ENCODE measurements around the gene PDCL2. TPM values are rescaled to one million over a fixed set of nuclear protein-coding genes. Genes with fewer than 3 reads are reported as not detected.

The PDCL2 gene
- total and polyA plus RNA-seq, 9 of the 15 experiments (the other 6 are each of a cell fraction or from before 2014, with no cell fraction given) = 0.62 to 2.5 (median 1.2) TPM

DNA sequence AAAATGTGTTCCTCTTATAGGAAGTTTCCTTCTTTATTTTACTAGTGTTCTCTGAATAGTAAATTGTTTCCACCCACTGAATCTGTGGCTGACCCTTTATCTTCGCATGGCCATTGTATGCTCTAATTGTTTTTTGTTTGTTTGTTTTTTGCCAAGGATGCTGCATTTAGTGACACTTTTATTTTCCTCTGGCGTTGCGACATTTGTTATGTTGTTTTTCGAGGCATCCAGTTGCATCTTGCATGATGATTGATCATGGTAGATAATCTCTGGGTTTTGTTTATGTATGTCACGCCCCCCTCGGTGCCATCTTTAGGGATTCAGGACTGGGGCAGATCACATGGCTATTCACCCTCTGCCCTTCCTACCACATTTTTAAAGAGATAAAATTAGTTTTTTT lies 41.9 kb upstream of the PDCL2 start (continued):
- peak in 1 of 2 experiments; percentile 35; a peak in 2 of 4 replicates for TF ChIP-seq FOXK2 (conservative IDR thresholded peaks at IDR 0.05 in 1 of 2, IDR thresholded peaks at IDR 0.05 in 1 of 2; ENCODE audit: low read depth in 2 of 2)
- 0 out of 2 replicates have a peak, but pooled peaks have one; percentile 6 for TF ChIP-seq ARID2 (IDR thresholded peaks at IDR 0.05)
- TF ChIP-seq TFAP4 (CRISPR knock-in tag; IDR thresholded peaks at IDR 0.05; ENCODE audit: borderline replicate concordance) = no peak
- 0 out of 2 replicates have a peak, but pooled peaks have one; percentile 23 for TF ChIP-seq GATAD2B (IDR thresholded peaks at IDR 0.05; ENCODE audit: borderline replicate concordance)
- no peak for TF ChIP-seq HNRNPH1 (optimal IDR thresholded peaks at IDR 0.05; ENCODE audit: low read depth, low read length)
- no peak for TF ChIP-seq HMGN3 (IDR thresholded peaks at IDR 0.05; ENCODE audit: borderline replicate concordance, extremely low read depth, insufficient read length, low read depth, low read length)
- TF ChIP-seq RBBP5 (IDR thresholded peaks at IDR 0.05; ENCODE audit: borderline replicate concordance, insufficient read depth, low read length, poor library complexity, severe bottlenecking) = no peak
- no peak for TF ChIP-seq ZFP1 (CRISPR knock-in tag; IDR thresholded peaks at IDR 0.05)
- TF ChIP-seq SAP30 (IDR thresholded peaks at IDR 0.05; ENCODE audit: borderline replicate concordance, insufficient read depth, low read depth, low read length, poor library complexity, severe bottlenecking) = no peak
- no peak for TF ChIP-seq CHAMP1 (IDR thresholded peaks at IDR 0.05)
- no peak for TF ChIP-seq PTTG1 (tag; IDR thresholded peaks at IDR 0.05; ENCODE audit: low read depth)
- TF ChIP-seq ZBTB7A (IDR thresholded peaks at IDR 0.05; ENCODE audit: borderline replicate concordance, control insufficient read depth, low read depth, low read length) = no peak
- TF ChIP-seq ZNF766 (CRISPR knock-in tag; conservative IDR thresholded peaks at IDR 0.05) = no peak
- no peak for TF ChIP-seq CBFA2T3 (IDR thresholded peaks at IDR 0.05)
- TF ChIP-seq RBM22 (IDR thresholded peaks at IDR 0.05; ENCODE audit: low read depth, low read length, poor library complexity, severe bottlenecking) = no peak
- no peak for TF ChIP-seq NR3C1 (CRISPR knock-in tag; IDR thresholded peaks at IDR 0.05)
- TF ChIP-seq PHTF2 (CRISPR knock-in tag; IDR thresholded peaks at IDR 0.05) = no peak
- TF ChIP-seq, protein P1, sequence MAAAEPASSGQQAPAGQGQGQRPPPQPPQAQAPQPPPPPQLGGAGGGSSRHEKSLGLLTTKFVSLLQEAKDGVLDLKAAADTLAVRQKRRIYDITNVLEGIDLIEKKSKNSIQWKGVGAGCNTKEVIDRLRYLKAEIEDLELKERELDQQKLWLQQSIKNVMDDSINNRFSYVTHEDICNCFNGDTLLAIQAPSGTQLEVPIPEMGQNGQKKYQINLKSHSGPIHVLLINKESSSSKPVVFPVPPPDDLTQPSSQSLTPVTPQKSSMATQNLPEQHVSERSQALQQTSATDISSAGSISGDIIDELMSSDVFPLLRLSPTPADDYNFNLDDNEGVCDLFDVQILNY (CRISPR knock-in tag; IDR thresholded peaks at IDR 0.05) = no peak
- TF ChIP-seq, protein P2, sequence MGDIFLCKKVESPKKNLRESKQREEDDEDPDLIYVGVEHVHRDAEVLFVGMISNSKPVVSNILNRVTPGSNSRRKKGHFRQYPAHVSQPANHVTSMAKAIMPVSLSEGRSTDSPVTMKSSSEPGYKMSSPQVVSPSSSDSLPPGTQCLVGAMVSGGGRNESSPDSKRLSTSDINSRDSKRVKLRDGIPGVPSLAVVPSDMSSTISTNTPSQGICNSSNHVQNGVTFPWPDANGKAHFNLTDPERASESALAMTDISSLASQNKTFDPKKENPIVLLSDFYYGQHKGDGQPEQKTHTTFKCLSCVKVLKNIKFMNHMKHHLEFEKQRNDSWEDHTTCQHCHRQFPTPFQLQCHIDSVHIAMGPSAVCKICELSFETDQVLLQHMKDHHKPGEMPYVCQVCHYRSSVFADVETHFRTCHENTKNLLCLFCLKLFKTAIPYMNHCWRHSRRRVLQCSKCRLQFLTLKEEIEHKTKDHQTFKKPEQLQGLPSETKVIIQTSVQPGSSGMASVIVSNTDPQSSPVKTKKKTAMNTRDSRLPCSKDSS (IDR thresholded peaks at IDR 0.05; ENCODE audit: low read depth, partially characterized antibody) = no peak
- TF ChIP-seq U2AF2 (optimal IDR thresholded peaks at IDR 0.05; ENCODE audit: low read depth, low read length) = no peak
- TF ChIP-seq ZNF140 (CRISPR knock-in tag; IDR thresholded peaks at IDR 0.05) = no peak
- TF ChIP-seq ZNF124 (CRISPR knock-in tag; IDR thresholded peaks at IDR 0.05) = no peak
- peak; percentile 66; the same call in 1 of the 2 replicates for TF ChIP-seq HDGF (IDR thresholded peaks at IDR 0.05)
- 0 out of 2 replicates have a peak, but pooled peaks have one; percentile 31 for TF ChIP-seq ZNF175 (CRISPR knock-in tag; IDR thresholded peaks at IDR 0.05; ENCODE audit: low read depth)

Measured in K562 (cell line).